C4-2B (cell line): Measurements from ENCODE around the gene ITPRIP.

Source experiments
- H3K27ac ChIP-seq: fragments of 450-650 bp; 2 replicates; pipeline ENCODE4 v1.5.1; 2017
- ZFX ChIP-seq: fragments of 450-650 bp; IDR thresholded peaks from 2 replicates; pipeline ENCODE4 v1.6.1; 2017
- TF ChIP-seq, protein P1 (sequence below): fragments of 450-650 bp; conservative IDR thresholded peaks from 2 replicates; pipeline ENCODE4 v1.5.1; 2017; ENCODE audit warnings: mild to moderate bottlenecking

Gene ITPRIP

DNA sequence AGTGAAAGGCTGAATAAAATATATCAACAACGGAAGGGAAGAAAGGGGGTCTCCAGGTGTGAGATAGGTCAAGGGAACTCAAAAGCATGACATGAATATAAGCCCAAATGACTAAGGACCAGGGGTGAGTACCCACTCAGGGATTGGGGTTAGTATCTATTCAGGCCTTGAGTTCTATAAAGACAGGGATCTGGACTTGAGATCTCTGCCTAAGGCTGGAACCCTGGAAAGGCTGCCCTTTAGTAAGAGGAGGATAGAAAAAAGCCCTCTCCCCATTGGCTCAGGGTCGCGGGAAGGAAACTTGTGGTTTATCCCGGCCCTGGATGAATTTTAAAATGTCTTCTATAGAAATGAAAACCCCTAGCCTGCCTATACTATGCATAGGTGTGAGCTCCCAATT is 2.4 kb upstream of the ITPRIP start:
- peak overlapping the region; percentile 90; the same call in 1 of the 2 replicates for H3K27ac ChIP-seq
- TF ChIP-seq ZFX, result no peak
- TF ChIP-seq, protein P1, sequence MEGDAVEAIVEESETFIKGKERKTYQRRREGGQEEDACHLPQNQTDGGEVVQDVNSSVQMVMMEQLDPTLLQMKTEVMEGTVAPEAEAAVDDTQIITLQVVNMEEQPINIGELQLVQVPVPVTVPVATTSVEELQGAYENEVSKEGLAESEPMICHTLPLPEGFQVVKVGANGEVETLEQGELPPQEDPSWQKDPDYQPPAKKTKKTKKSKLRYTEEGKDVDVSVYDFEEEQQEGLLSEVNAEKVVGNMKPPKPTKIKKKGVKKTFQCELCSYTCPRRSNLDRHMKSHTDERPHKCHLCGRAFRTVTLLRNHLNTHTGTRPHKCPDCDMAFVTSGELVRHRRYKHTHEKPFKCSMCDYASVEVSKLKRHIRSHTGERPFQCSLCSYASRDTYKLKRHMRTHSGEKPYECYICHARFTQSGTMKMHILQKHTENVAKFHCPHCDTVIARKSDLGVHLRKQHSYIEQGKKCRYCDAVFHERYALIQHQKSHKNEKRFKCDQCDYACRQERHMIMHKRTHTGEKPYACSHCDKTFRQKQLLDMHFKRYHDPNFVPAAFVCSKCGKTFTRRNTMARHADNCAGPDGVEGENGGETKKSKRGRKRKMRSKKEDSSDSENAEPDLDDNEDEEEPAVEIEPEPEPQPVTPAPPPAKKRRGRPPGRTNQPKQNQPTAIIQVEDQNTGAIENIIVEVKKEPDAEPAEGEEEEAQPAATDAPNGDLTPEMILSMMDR, result no peak

DNA sequence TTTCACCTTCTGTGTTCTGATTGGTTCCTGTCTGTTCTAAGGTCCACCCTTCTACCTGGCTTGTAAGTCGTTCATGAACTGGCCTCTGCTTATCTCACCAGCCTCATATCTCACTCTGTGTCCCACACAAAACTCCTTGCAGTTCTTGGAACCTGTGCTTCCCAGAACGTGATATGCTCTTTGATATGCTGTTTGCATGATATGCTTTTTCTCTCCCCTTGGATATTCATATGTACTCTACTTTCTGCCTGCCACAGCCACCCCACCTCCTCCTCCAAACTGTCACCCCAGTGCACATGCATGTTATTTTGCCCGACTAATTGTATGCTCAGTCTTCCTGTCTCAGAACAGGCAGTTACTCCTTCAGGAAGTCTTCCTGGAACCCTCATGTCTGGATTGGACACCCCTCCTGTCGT is 1.9 kb upstream of the ITPRIP start:
- no peak for TF ChIP-seq ZFX
- TF ChIP-seq, protein P1, result no peak
- peak overlapping the region; percentile 90 for H3K27ac ChIP-seq

GRCh38 chr10:104339469-104340110 is 1.3 kb upstream of the ITPRIP start:
- H3K27ac ChIP-seq, result peak overlapping the region; percentile 90
- TF ChIP-seq, protein P1, result no peak
- no peak for TF ChIP-seq ZFX

DNA sequence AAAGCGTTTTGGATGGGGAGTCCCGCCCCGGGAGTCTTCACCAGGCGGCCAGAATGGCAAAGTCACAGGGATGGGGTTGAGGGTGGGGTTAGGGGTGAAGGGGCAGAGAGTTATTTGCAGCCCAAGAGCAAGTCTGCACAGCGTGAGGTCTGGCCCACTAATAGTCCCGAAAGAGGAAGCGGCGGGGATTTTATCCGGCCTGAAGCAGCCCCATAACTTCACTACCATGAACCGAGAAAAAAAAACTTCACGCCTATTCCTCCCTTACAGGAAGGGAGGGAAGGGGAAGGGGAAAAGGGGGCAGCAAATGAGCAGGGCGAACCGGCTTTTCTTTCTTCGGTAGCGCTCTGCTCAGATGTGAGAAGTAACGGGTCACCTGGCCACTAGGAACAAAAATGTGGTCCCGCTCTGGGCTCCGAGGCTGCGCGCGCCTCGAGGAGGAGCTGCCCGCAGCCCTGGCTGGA is 712 bp downstream of the ITPRIP start:
- H3K27ac ChIP-seq, result peak overlapping the region; percentile 90
- no peak for TF ChIP-seq ZFX
- TF ChIP-seq, protein P1, result no peak

- no peak for TF ChIP-seq ZFX
- TF ChIP-seq, protein P1, result no peak
- H3K27ac ChIP-seq, result no peak overlapping the region; the same call in 1 of the 2 replicates
These were observed 1.3 kb downstream of the ITPRIP start for GRCh38 chr10:104336821-104337467.

DNA sequence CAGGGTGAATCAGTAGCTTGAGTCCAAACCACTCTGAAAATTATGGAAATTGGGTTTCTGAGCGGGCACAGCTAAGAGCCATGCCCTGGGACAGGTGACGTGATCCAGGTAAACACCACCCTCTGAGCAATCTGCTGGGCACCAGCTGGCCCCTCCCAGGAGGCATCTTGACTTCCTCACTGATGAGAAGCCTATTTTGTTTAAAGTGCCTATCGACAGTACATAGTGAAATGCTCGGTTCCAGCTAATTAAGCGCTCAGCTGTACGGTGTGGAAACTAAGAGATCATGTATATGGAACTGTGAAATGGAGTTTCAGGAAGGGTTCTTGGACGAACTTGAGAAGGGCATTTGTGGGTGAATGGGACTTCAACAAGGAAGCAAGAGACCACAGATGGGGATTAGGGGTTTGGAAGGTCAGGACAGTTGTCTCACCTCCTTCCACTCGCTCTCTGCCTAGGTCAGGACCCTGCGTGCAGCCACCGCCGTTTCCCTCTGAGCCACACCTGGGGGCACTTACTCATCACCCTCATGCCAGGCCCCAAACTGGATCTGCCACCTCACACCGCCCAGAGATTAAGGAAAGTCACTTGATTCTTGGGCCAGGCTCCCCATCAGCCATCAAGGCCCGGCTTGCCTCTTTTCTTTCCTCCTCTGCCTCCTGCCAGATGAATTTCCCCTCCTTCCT is 3.2 kb downstream of the ITPRIP start:
- no peak overlapping the region for H3K27ac ChIP-seq

More for the DNA sequence above, 3.2 kb downstream of the ITPRIP start:
- no peak for TF ChIP-seq ZFX
- TF ChIP-seq, protein P1, result no peak
